B cell (primary cell): Measurements from ENCODE around the gene ENG. TPM values are rescaled to one million over a fixed set of nuclear protein-coding genes. Genes with fewer than 3 reads are reported as not detected.

Experiments used
- ATAC-seq: fragments of 200-7000 bp; cut with Tn5 transposase; one replicate; pipeline ENCODE4 v1.10.0; 2021; ENCODE audit warnings: low read depth, mild to moderate bottlenecking, moderate number of reproducible peaks, moderate library complexity
- CTCF ChIA-PET: fragments of 350-600 bp; sonication (Branson Sonifier 250); formaldehyde crosslinking; loops from one replicate; lab custom pipeline; 2021; ENCODE audit warnings: antibody characterized with exemption, inconsistent platforms; lab: Charles Lee
- POLR2A ChIA-PET: fragments of 350-600 bp; sonication (Branson Sonifier 250); formaldehyde crosslinking; loops from one replicate; lab custom pipeline; 2021; ENCODE audit warnings: antibody characterized with exemption; lab: Charles Lee
- DNase-seq: peaks from one replicate; pipeline ENCODE4 v3.0.0; 2013
- H2AFZ ChIP-seq: 2 replicates; pipeline ENCODE4 v1.6.1; 2012; ENCODE audit warnings: mild to moderate bottlenecking, low read depth, low read length; ENCODE audit not compliant: insufficient read depth, poor library complexity, severe bottlenecking
- H3K27ac ChIP-seq, 2 donors: 1 replicate in 1 of 2; 2 replicates in 1 of 2; pipeline ENCODE4 v1.5.1; 2012 to 2013; ENCODE audit warnings: low read length in 2 of 2, mild to moderate bottlenecking in 2 of 2, moderate library complexity in 1 of 2
- H3K27me3 ChIP-seq, 4 experiments: fragments of 200-600 bp in 1 of 4; sonication (generic) in 1 of 4; replicated peaks in 1 of 4; 1 replicate in 2 of 4; 2 replicates in 2 of 4; pipeline versions ENCODE4 v1.6.1 to v1.7.0; 2013 to 2016; ENCODE audit warnings: low read length in 3 of 4, mild to moderate bottlenecking in 2 of 4, mixed read lengths in 1 of 4, moderate library complexity in 1 of 4; ENCODE audit not compliant: insufficient read depth in 4 of 4, control insufficient read depth in 3 of 4; ENCODE audit errors: control extremely low read depth in 1 of 4
- H3K36me3 ChIP-seq, 2 experiments: replicated peaks in 1 of 2; 1 replicate in 1 of 2; 2 replicates in 1 of 2; pipeline versions ENCODE4 v1.6.1 to v1.7.1; 2013; ENCODE audit warnings: low read length in 1 of 2; ENCODE audit not compliant: insufficient read depth in 2 of 2, control insufficient read depth in 1 of 2; ENCODE audit errors: control extremely low read depth in 1 of 2, extremely low read depth in 1 of 2
- H3K4me1 ChIP-seq, 2 donors: fragments of 200-600 bp in 1 of 2; sonication (generic) in 1 of 2; 1 replicate in 1 of 2; 2 replicates in 1 of 2; pipeline versions ENCODE4 v1.5.1 to v1.6.1; 2013 to 2017; ENCODE audit warnings: low read length in 2 of 2; ENCODE audit not compliant: control insufficient read depth in 2 of 2, insufficient read depth in 2 of 2
- H3K4me2 ChIP-seq: replicated peaks from 2 replicates; pipeline ENCODE3; 2012; ENCODE audit warnings: mild to moderate bottlenecking, low read depth, low read length; ENCODE audit not compliant: poor library complexity, severe bottlenecking
- H3K4me3 ChIP-seq, 5 experiments: fragments of 200-600 bp in 1 of 5; sonication (generic) in 1 of 5; 1 replicate in 3 of 5; 2 replicates in 2 of 5; pipeline versions ENCODE4 v1.5.1 to v1.7.0; 2011 to 2016; ENCODE audit warnings: low read length in 4 of 5, mild to moderate bottlenecking in 4 of 5, low read depth in 2 of 5, control low read depth in 1 of 5, moderate library complexity in 1 of 5; ENCODE audit not compliant: insufficient read depth in 1 of 5; ENCODE audit errors: control extremely low read depth in 1 of 5, extremely low read depth in 1 of 5
- H3K79me2 ChIP-seq: fragments of 200-600 bp; sonication (generic); one replicate; pipeline ENCODE4 v1.6.0; 2016; ENCODE audit warnings: low read length; ENCODE audit not compliant: control insufficient read depth, insufficient read depth
- H3K9ac ChIP-seq: fragments of 200-600 bp; sonication (generic); 2 replicates; pipeline ENCODE4 v1.6.1; 2017; ENCODE audit warnings: mild to moderate bottlenecking, low read length, moderate library complexity
- H3K9me3 ChIP-seq, 3 donors: one replicate each; pipeline versions ENCODE4 v1.6.1 to v1.7.1; 2013; ENCODE audit warnings: low read length in 2 of 3; ENCODE audit not compliant: control insufficient read depth in 2 of 3, insufficient read depth in 1 of 3; ENCODE audit errors: control extremely low read depth in 1 of 3
- H4K20me1 ChIP-seq: 2 replicates; pipeline ENCODE4 v1.6.0; 2012; ENCODE audit warnings: mild to moderate bottlenecking, low read length; ENCODE audit not compliant: insufficient read depth, control insufficient read depth, poor library complexity, severe bottlenecking
- H3K27ac Mint-ChIP-seq: one replicate; pipeline ENCODE4 v1.8.0; 2021; ENCODE audit warnings: mixed read lengths
- H3K27me3 Mint-ChIP-seq: one replicate; pipeline ENCODE4 v1.8.0; 2021; ENCODE audit warnings: mixed read lengths
- H3K4me1 Mint-ChIP-seq: one replicate; pipeline ENCODE4 v1.8.0; 2021; ENCODE audit warnings: mixed read lengths
- H3K4me3 Mint-ChIP-seq: one replicate; pipeline ENCODE4 v1.8.0; 2021; ENCODE audit warnings: mixed read lengths
- H3K9me3 Mint-ChIP-seq: one replicate; pipeline ENCODE4 v1.8.0; 2022; ENCODE audit warnings: mixed read lengths; ENCODE audit not compliant: insufficient read depth
- EZH2 ChIP-seq: IDR thresholded peaks from 2 replicates; pipeline ENCODE4 v1.6.1; 2012; ENCODE audit warnings: borderline replicate concordance, low read depth, mild to moderate bottlenecking, moderate library complexity, low read length; ENCODE audit not compliant: insufficient read depth, poor library complexity, severe bottlenecking
- WGBS: methylation state at CpG from one replicate; pipeline ENCODE4 v1.1.5; 2013; ENCODE audit warnings: missing lambda C conversion rate; ENCODE audit not compliant: insufficient coverage; 5-methylcytosine and 5-hydroxymethylcytosine counted together
- intact Hi-C: fragments of 100-400 bp; cut with micrococcal nuclease; formaldehyde crosslinking; loops from one replicate; pipeline ENCODE4 v1.10.0; 2022
- polyA plus RNA-seq: library from polyadenylated mRNA; depleted of rRNA; stranded (reverse); fragments of >200 nt; gene quantifications from 2 replicates; pipeline ENCODE4 v1.2.3, GENCODE V29; 2012
- total RNA-seq, 2 donors: library from RNA; stranded (reverse); fragments of 120-200 nt in 1 of 2; gene quantifications; 1 replicate in 1 of 2; 2 replicates in 1 of 2; pipeline versions ENCODE4 v1.2.3 to v1.2.4, GENCODE V29; 2013 to 2022
- TF ChIP-seq, protein P1 (sequence below): fragments of 200-600 bp; IDR thresholded peaks from one replicate; pipeline ENCODE4 v1.8.0; 2022; ENCODE audit warnings: antibody characterized with exemption, mild to moderate bottlenecking

Gene ENG
- total and polyA plus RNA-seq, 2 donors (not counting 1 experiment from before 2014, with no cell fraction given): 5.4 to 12.6 TPM

DNA sequence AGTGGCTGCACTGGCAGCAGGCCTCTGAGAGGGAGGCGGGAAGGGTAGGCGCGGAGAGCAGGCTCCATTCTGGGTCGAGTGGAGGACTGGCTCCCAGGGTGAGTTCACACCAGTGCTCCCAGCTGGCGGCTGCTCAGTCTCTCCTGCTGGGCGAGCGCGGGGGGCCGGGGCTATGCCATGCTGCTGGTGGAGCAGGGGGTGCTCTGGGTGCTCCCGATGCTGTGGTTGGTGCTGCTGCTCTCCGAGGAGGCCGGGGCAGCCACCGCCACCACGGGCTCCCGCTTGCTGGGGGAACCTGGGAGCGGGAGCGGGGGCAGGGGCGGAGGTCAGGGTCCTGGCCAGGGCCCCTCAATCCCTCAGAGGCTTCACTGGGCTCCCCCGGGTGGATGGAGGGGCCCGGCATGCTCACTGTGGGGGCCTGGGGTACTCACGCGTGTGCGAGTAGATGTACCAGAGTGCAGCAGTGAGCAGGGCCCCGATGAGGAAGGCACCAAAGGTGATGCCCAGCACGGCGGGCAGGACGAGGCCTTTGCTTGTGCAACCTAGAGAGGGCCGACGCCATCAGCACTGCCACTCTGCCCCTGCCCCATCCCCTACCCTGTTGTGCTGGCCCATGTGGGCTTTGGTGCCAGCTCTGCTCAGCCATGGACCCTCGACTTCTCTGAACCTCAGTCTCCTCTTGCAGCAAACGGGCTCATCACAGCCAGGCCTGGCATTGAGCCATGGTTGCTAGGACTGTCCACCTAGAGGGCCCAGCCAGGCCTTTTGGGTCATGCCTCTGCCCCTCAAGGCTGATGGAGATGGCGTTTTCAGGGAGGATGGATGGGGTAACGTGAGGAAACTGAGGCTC is 38.7 kb downstream of the ENG start:
- no peak overlapping the region for H2AFZ ChIP-seq
- no peak overlapping the region for H3K4me2 ChIP-seq
- no peaks in the 10 kb centered on the region for H3K4me1 Mint-ChIP-seq
- H3K4me1 ChIP-seq: no peaks in the 10 kb centered on the region
- no peak for DNase-seq
- H3K27ac ChIP-seq: no peak overlapping the region
- no peaks in the 10 kb centered on the region for H4K20me1 ChIP-seq
- no peak overlapping the region for H3K9ac ChIP-seq
- H3K27me3 Mint-ChIP-seq: no peaks in the 10 kb centered on the region
- peaks cover 0 to 36% of the 10 kb centered on the region in 2 experiments for H3K36me3 ChIP-seq
- H3K27me3 ChIP-seq: no peaks in the 10 kb centered on the region
- no peaks in the 10 kb centered on the region for H3K9me3 Mint-ChIP-seq
- no peaks in the 10 kb centered on the region for H3K79me2 ChIP-seq
- peaks cover 0 to 4% (median 0%) of the 10 kb centered on the region in 3 donors for H3K9me3 ChIP-seq
- 94% methylated on average over 33 of the region's 33 CpGs for WGBS
- intact Hi-C loops: no loop called here
- CTCF ChIA-PET: no interaction called here
- no peak overlapping the region for H3K4me3 ChIP-seq
- ATAC-seq: no peak
- no peak overlapping the region for H3K27ac Mint-ChIP-seq
- no peak for TF ChIP-seq EZH2
- TF ChIP-seq, protein P1, sequence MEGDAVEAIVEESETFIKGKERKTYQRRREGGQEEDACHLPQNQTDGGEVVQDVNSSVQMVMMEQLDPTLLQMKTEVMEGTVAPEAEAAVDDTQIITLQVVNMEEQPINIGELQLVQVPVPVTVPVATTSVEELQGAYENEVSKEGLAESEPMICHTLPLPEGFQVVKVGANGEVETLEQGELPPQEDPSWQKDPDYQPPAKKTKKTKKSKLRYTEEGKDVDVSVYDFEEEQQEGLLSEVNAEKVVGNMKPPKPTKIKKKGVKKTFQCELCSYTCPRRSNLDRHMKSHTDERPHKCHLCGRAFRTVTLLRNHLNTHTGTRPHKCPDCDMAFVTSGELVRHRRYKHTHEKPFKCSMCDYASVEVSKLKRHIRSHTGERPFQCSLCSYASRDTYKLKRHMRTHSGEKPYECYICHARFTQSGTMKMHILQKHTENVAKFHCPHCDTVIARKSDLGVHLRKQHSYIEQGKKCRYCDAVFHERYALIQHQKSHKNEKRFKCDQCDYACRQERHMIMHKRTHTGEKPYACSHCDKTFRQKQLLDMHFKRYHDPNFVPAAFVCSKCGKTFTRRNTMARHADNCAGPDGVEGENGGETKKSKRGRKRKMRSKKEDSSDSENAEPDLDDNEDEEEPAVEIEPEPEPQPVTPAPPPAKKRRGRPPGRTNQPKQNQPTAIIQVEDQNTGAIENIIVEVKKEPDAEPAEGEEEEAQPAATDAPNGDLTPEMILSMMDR: no peak
- H3K4me3 Mint-ChIP-seq: no peak overlapping the region
- POLR2A ChIA-PET: interaction anchor here (0.6 kb wide), 1 partner anchor 9 kb away, joined by 8 read pairs; no protein-coding TSS in a partner anchor
